Stromal cell of bone marrow (primary cell): Measurements from ENCODE around the gene PLEKHJ1.
"Not testable (repeated sequence)": the region's sequence is repeated elsewhere in the genome, so short reads cannot be mapped to it uniquely, and the experiment has no call there.

Experiments used
- DNase-seq: peaks from one replicate; pipeline ENCODE4 v3.0.0-alpha.2; 2012; ENCODE audit warnings: low read depth

The PLEKHJ1 gene

GRCh38 chr19:2236314-2237050, at the start of gene PLEKHJ1, which contains the start of gene SF3A2:
Gene PLEKHJ1 (minus strand): TSS chr19:2236329. CDS start chr19:2236248, 81 bp downstream.
Gene SF3A2 (plus strand): TSS chr19:2236824. CDS start chr19:2243419, 6,595 bp downstream.
- peak; percentile 92 for DNase-seq

GRCh38 chr19:2283835-2284507, 47.8 kb upstream of the PLEKHJ1 start:
- no peak for DNase-seq

GRCh38 chr19:2282862-2283237, 46.7 kb upstream of the PLEKHJ1 start:
- no peak for DNase-seq

DNA sequence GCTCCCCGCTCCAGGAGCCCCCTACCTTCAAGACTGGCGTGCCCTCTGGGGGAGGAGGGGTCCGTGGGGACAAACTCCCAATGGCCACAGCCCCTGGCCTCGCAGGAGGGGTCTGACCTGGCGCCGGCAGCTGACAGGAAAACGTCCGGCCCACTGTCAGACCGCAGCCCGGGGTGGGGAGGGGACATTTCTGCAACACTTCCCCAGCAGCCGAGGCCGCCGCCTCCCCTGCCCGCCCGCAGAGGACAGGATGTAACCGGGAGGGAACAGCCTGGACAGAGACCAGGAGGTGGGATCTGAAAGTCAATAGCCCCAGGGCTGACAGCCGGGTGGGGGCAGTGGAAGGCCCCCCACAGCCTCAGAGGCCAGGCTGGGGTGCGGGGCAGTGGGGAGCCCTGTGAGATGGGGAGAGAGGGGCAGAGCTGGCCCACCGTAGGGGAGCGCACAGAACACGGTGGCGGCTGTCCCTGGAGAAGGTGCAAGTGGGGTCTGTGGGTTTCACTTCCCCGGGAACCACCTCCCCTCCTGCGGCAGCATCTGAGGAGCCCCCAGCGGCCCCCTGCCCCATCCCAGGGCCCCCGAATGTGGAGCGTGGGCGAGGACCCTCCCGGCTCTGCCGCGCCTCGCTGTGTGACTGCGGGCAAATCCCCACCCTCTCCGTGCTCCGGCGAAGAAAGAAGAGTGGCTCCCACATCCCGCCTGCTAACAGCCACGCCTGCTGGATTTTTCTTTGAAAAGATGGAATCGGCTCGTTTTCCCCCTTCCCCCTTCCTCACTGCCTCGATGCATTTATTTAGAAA, 46.1 kb upstream of the PLEKHJ1 start, which contains the start of gene PEAK3:
PEAK3 (minus strand) TSS at position 114 of the 800 bp plus-strand sequence. CDS start 1,244 bp downstream, outside the sequence.
- no peak for DNase-seq

DNA sequence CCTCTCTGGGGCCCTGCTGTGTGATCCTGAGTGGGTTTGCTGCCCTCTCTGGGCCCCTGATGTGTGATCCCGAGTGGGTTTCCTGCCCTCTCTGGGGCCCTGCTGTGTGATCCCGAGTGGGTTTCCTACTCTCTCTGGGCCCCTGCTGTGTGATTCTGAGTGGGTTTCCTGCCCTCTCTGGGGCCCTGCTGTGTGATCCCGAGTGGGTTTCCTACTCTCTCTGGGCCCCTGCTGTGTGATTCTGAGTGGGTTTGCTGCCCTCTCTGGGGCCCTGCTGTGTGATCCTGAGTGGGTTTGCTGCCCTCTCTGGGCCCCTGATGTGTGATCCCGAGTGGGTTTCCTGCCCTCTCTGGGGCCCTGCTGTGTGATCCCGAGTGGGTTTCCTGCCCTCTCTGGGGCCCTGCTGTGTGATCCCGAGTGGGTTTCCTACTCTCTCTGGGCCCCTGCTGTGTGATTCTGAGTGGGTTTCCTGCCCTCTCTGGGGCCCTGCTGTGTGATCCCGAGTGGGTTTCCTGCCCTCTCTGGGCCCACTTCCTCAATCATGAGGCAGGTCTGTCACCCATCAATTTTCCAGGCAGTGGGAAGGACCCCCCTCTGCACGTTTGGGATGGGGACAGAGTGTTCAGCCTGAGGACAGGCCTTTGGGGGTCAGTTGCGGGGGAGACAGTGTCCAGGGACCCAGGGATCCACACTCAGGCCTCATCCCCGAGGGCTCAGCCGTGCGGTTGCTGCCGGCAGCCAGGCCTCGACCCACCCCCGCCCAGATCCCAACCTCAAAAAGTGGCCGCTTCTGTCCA, 45.3 kb upstream of the PLEKHJ1 start:
- DNase-seq, result not testable (repeated sequence)

DNA sequence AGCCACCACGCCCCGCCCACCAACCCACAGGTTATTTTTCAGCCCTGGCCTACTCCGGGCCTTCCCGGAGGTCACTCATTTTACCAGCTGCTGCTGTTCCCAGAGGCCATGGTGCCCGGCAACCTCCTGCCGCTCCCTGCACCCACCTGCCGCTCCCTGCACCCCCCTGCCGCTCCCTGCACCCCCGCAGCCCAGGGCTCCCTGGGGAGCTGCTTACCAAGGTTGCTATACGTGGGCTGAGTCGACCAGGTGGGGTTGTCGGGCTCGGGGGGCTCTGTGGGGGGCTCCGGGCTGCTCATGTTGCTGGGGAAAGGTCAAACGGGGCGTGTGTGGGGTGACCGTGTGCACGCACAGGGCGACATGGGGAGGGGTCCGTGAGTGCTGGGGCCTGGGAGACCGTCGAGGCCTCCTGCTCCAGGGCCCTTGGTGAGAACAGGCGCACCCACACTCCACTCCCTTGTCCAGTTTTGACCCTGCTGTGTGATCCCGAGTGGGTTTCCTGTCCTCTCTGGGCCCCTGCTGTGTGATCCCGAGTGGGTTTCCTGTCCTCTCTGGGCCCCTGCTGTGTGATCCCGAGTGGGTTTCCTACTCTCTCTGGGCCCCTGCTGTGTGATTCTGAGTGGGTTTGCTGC, 44.6 kb upstream of the PLEKHJ1 start:
- no peak for DNase-seq

DNA sequence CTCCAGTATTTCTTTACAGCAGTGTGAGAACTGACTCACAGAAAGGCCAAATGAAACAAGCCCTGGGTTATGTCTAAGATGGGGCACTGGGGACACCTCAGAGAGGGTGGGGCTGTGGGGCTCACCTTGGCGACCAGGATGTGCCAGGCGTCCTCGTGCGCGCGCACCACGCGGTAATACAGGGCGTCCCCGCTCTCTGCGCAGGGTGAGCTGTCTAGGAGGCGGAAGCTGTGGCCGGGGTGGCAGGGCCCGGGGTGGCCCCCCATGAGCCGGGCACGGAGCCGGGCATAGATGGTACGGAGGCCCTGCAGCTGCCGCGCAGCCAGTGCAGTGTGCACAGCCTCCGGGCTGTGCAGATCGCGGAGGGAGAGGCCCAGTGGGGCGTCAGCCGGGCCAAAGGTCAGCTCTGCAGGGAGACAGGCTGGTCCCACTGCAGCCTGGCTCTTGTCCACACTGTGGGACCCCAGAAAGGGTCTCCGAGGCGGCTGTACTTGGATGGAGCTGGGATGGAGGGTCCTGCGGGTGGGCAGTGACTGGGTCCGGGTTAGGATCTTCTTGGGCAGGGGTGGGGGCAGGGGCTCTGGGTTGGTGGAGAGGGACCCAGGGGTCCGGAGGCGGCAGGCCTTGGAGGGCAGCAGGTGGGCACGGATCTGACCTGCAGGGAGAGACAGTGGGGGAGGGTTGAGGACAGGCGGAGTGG, 42.5 kb upstream of the PLEKHJ1 start:
- DNase-seq, result no peak

DNA sequence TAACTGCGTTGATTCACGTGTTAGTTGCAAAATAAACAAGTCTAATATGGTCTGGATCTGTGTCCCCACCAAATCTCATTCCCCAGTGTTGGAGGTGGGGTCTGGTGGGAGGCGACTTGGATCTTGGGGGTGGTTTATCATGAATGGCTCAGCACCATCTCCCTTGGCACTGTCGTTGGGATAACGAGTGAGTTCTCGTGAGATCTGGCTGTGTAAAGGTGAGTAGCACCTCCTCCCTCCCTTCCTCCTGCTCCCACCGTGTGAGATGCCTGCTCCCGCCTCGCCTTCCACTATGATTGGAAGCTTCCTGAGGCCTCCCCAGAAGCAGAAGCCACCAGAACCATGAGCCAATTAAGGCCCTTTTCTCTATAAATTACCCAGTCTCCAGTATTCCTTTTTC, 41.0 kb upstream of the PLEKHJ1 start:
- DNase-seq, result no peak

- no peak for DNase-seq
Measured at GRCh38 chr19:2276429-2276986, 40.4 kb upstream of the PLEKHJ1 start.

GRCh38 chr19:2275588-2276428, 39.7 kb upstream of the PLEKHJ1 start:
- DNase-seq, result no peak

GRCh38 chr19:2274931-2275535, 38.9 kb upstream of the PLEKHJ1 start:
- DNase-seq, result peak; percentile 42

DNA sequence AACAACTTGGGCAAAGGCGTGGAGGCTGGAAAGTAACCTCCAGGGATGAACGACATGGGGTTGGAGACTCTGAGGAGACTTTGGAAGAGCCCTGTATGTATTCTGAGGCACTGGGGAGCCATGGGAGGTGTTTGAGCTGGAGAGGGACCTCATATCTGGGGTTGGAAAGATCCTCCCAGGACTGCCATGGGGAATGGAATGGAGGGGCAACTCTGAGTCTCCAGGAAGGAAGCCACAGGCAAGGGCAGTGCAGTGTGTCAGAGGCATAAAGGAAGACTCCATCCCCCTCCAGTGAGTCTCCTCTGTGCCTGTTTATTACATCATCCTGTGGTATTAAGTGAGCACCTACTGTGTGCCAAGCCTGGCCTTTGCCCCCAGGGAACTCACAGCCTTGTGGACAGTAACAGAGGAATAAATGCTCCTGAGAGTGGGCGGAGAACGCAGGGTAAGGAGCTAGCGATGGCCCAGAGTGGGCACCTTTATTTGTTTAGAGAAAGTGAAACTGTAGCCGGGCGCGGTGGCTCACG, 38.1 kb upstream of the PLEKHJ1 start:
- no peak for DNase-seq

DNA sequence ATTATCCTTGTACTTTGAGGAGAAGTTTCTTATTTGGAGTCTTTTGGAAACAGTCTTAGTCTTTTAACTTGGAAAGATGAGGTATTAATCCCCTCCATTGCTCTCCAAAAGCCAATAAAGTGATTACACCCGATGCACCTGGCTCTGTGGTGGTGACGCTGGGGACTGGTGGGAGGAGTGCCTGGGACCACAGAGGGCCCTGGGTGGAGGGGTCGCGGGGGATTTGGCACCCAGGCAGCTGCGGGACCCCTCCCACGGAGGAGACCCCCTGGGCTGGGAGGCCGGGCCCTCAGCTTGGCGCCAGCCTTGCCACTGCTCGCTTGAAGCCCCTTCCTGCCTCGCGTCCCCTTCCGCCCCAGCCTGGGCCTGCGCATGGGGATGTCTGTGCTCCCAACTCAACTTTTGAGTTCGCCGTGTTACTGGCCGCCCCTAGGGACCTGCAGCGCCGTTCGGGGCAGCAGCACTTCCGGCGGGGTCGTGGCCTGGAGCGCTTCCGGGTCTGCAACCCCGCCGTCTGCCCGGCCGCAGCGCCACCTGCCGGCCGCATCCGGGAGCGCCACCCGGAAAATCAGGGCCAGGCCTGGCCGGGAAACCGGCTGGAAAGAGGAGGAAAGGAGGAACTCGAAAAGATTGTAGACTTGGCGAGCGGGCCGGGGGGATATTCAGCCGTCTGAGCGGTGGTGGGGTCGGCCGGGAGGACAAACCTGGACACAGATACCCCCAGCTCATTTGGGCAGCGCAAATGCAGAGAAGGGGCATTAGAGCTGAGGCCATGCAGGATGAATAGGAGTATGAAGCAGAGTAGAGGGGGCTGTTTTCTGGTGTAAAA, 37.4 kb upstream of the PLEKHJ1 start:
- peak; percentile 28 for DNase-seq

GRCh38 chr19:2271234-2272103, 35.3 kb upstream of the PLEKHJ1 start:
- DNase-seq, result peak; percentile 75

- DNase-seq, result peak; percentile 78
Measured at GRCh38 chr19:2270423-2271233, 34.5 kb upstream of the PLEKHJ1 start.

- DNase-seq, result no peak
Measured at GRCh38 chr19:2270157-2270422, 34.0 kb upstream of the PLEKHJ1 start.
